ENCODE data around the gene CEL. TPM values are rescaled to one million over a fixed set of nuclear protein-coding genes. Genes with fewer than 3 reads are reported as not detected.
"Not testable (repeated sequence)": the region's sequence is repeated elsewhere in the genome, so short reads cannot be mapped to it uniquely, and the experiment has no call there.

The CEL gene
- total RNA-seq, 4 donors from 2014 or later = 0.38 to 31.2 (median 8.4) TPM

GRCh38 chr9:133090187-133090586, 28.4 kb downstream of the CEL start:
- H3K4me3 ChIP-seq (ENCODE audit: low read depth, poor library complexity, severe bottlenecking) = no peak overlapping the region
- 56 to 83% methylated on average over 5 of the region's 6 CpGs for WGBS, 2 donors
- TF ChIP-seq, protein P1, sequence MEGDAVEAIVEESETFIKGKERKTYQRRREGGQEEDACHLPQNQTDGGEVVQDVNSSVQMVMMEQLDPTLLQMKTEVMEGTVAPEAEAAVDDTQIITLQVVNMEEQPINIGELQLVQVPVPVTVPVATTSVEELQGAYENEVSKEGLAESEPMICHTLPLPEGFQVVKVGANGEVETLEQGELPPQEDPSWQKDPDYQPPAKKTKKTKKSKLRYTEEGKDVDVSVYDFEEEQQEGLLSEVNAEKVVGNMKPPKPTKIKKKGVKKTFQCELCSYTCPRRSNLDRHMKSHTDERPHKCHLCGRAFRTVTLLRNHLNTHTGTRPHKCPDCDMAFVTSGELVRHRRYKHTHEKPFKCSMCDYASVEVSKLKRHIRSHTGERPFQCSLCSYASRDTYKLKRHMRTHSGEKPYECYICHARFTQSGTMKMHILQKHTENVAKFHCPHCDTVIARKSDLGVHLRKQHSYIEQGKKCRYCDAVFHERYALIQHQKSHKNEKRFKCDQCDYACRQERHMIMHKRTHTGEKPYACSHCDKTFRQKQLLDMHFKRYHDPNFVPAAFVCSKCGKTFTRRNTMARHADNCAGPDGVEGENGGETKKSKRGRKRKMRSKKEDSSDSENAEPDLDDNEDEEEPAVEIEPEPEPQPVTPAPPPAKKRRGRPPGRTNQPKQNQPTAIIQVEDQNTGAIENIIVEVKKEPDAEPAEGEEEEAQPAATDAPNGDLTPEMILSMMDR (IDR thresholded peaks at IDR 0.05) = no peak
- TF ChIP-seq POLR2A (IDR thresholded peaks at IDR 0.05) = no peak
- no peak for DNase-seq (ENCODE audit: low spot score in 2 of 2)
- intact Hi-C loops (cut with DNase I; ENCODE audit: low total_unique reads) = no loop called here

DNA sequence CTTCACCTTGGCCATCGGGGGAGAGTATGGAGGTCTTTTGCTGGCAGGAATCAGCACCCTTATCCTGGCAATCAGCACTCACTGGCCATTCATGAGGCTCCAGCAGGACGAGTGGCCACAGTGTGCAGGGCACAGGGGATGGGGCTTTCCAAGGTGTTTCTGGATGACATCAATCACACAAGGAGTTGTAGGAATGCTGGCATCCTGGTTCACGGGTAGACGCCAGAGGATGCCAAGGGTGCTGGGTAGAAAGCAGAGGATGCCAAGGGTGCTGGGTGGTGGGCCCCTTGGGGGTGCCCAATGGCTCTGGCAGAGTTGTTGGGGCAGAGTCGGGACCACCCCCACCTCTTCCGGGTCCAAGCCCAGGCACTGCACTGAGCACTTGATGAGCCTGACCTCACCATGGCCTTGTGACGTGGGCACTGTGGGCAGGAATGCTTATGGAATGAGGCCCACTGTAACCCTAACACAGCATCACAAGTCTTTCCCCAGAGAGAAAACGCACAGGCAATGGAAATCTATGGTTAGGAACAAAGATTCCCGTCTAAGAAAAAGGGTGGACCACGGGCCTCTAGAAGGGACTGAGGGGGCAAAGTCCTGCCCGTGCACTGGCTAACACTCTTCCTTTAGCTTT, 29.1 kb downstream of the CEL start:
- no peak overlapping the region for H3K4me3 ChIP-seq (ENCODE audit: low read depth, poor library complexity, severe bottlenecking)
- no peak for TF ChIP-seq POLR2A (IDR thresholded peaks at IDR 0.05)
- TF ChIP-seq, protein P1 (IDR thresholded peaks at IDR 0.05) = no peak
- DNase-seq (ENCODE audit: low spot score in 2 of 2) = no peak
- WGBS, 2 donors = 71 to 77% methylated on average over 11 of the region's 11 CpGs
- intact Hi-C loops (cut with DNase I; ENCODE audit: low total_unique reads) = no loop called here

DNA sequence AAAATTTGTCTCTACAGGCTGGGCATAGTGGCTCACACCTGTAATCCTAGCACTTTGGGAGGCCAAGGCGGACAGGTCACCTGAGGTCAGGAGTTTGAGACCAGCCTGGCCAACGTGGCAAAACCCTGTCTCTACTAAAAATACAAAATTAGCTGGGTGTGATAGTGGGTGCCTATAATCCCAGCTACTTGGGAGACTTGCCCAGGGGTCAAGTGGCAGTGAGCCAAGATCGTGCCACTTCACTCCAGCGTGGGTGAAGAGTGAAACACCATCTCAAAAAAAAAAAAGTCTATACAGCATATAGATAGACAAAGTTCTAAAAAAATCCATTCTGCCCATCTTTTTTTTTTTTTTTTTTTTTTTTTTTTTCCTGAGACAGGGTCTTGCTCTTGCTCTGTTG, 32.6 kb downstream of the CEL start:
- DNase-seq (ENCODE audit: low spot score in 2 of 2); H3K4me3 ChIP-seq (ENCODE audit: low read depth, poor library complexity, severe bottlenecking); intact Hi-C loops (cut with DNase I; ENCODE audit: low total_unique reads): not testable (repeated sequence)
- 60 to 66% methylated on average over 4 of the region's 4 CpGs for WGBS, 2 donors

GRCh38 chr9:133094842-133095393, 33.1 kb downstream of the CEL start:
- no peak for DNase-seq (ENCODE audit: low spot score in 2 of 2)
- WGBS, 2 donors = 95 to 96% methylated on average over 3 of the region's 3 CpGs
- intact Hi-C loops (cut with DNase I; ENCODE audit: low total_unique reads) = no loop called here
- TF ChIP-seq, protein P1 (IDR thresholded peaks at IDR 0.05) = no peak
- TF ChIP-seq POLR2A (IDR thresholded peaks at IDR 0.05) = no peak
- H3K4me3 ChIP-seq (ENCODE audit: low read depth, poor library complexity, severe bottlenecking) = no peak overlapping the region

GRCh38 chr9:133098104-133098754, 36.4 kb downstream of the CEL start:
- H3K4me3 ChIP-seq (ENCODE audit: low read depth, poor library complexity, severe bottlenecking) = no peak overlapping the region
- TF ChIP-seq, protein P1 (IDR thresholded peaks at IDR 0.05) = no peak
- TF ChIP-seq POLR2A (IDR thresholded peaks at IDR 0.05) = no peak
- intact Hi-C loops (cut with DNase I; ENCODE audit: low total_unique reads) = loop anchor here (2.0 kb wide), 1 partner anchor 55 kb away; no protein-coding TSS in a partner anchor
- 89 to 92% methylated on average over 15 to 16 of the region's 16 CpGs for WGBS, 2 donors
- DNase-seq (ENCODE audit: low spot score in 2 of 2) = no peak

- WGBS, 2 donors = 87 to 92% methylated on average over 5 of the region's 5 CpGs
These were observed 37.1 kb downstream of the CEL start for GRCh38 chr9:133098871-133099270.

More at GRCh38 chr9:133098871-133099270, 37.1 kb downstream of the CEL start:
- intact Hi-C loops (cut with DNase I; ENCODE audit: low total_unique reads) = loop anchor here (2.0 kb wide), 1 partner anchor 56 kb away; no protein-coding TSS in a partner anchor
- no peak for DNase-seq (ENCODE audit: low spot score in 2 of 2)
- H3K4me3 ChIP-seq (ENCODE audit: low read depth, poor library complexity, severe bottlenecking) = no peak overlapping the region
- TF ChIP-seq POLR2A (IDR thresholded peaks at IDR 0.05) = no peak
- TF ChIP-seq, protein P1 (IDR thresholded peaks at IDR 0.05) = no peak

Data from lower leg skin (tissue), 4 donors.